Left lobe of liver (tissue), 2 donors: Measurements from ENCODE around the gene ATG7. TPM values are rescaled to one million over a fixed set of nuclear protein-coding genes. Genes with fewer than 3 reads are reported as not detected.

ENCODE experiments used
- ATAC-seq: fragments of 200-7000 bp; cut with Tn5 transposase; one replicate; pipeline ENCODE4 v1.9.1; 2020; ENCODE audit warnings: mild to moderate bottlenecking, moderate library complexity
- DNase-seq: peaks from one replicate; pipeline ENCODE4 v3.0.0-alpha.2; 2020; ENCODE audit warnings: low spot score
- total RNA-seq: library from RNA; stranded (reverse); gene quantifications from one replicate; pipeline ENCODE4 v1.2.1, GENCODE V29; 2021
- donor health status: DM: no; HTN: no; CAD: no; lungs with moderate emphysema.
- donor health status: DM: no; HTN: yes; CAD: no.

ATG7 gene
- total RNA-seq, 1 donor from 2014 or later = 12.2 TPM

- DNase-seq = no peak
- ATAC-seq = no peak
These were observed 330.1 kb downstream of the ATG7 start for GRCh38 chr3:11602239-11602840.

GRCh38 chr3:11602886-11603527 is 330.8 kb downstream of the ATG7 start:
- no peak for DNase-seq
- no peak for ATAC-seq

- DNase-seq (no peak), ATAC-seq (no peak)
These were observed 331.4 kb downstream of the ATG7 start for GRCh38 chr3:11603628-11604027.

- ATAC-seq = no peak
These were observed 332.1 kb downstream of the ATG7 start for GRCh38 chr3:11604139-11604892.

GRCh38 chr3:11605398-11605797 is 333.2 kb downstream of the ATG7 start:
- DNase-seq = no peak
- ATAC-seq = no peak

More at GRCh38 chr3:11604139-11604892, 332.1 kb downstream of the ATG7 start:
- no peak for DNase-seq

- ATAC-seq (no peak), DNase-seq (no peak)
These were observed 334.0 kb downstream of the ATG7 start for GRCh38 chr3:11606090-11606784.

GRCh38 chr3:11606865-11607440 is 334.8 kb downstream of the ATG7 start:
- DNase-seq = no peak
- no peak for ATAC-seq

Other genes starting within 250 kb of the ATG7 start
- gene HRH1, start 117.9 kb upstream of the ATG7 start, total RNA-seq = 0.50 TPM